H1 (cell line): ENCODE measurements around the gene TRMT44. TPM values are rescaled to one million over a fixed set of nuclear protein-coding genes. Genes with fewer than 3 reads are reported as not detected.

Experiments
- CTCF ChIA-PET: fragments of 300-600 bp; sonication (Branson Sonifier 250); formaldehyde crosslinking; loops from one replicate; lab custom pipeline; 2021; ENCODE audit not compliant: partially characterized antibody; lab: Charles Lee
- POLR2A ChIA-PET: fragments of 300-600 bp; sonication (Branson Sonifier 250); formaldehyde crosslinking; loops from one replicate; lab custom pipeline; 2021; ENCODE audit warnings: inconsistent platforms; ENCODE audit not compliant: partially characterized antibody; lab: Charles Lee
- DNase-seq, 2 experiments: peaks; one replicate each; pipeline versions ENCODE4 v3.0.0 to v3.0.0-alpha.2; 2010 to 2022; ENCODE audit warnings: low spot score in 2 of 2, low read depth in 1 of 2, mixed read lengths in 1 of 2
- FAIRE-seq: peaks from 2 replicates; lab custom pipeline; 2011; peaks lifted over from hg19 to GRCh38; lab: Jason Lieb, UNC
- H2AFZ ChIP-seq: 2 replicates; pipeline ENCODE4 v1.8.1; 2012; ENCODE audit warnings: low read length, inconsistent platforms
- H2AK5ac ChIP-seq: 2 replicates; pipeline ENCODE4 v1.6.1; 2013; ENCODE audit warnings: low read depth, low read length
- H2BK120ac ChIP-seq: replicated peaks from 2 replicates; pipeline ENCODE3; 2013; ENCODE audit warnings: low read depth, low read length, inconsistent platforms
- H2BK12ac ChIP-seq: 2 replicates; pipeline ENCODE4 v1.6.1; 2013; ENCODE audit warnings: low read depth, low read length
- H2BK15ac ChIP-seq: 2 replicates; pipeline ENCODE4 v1.6.1; 2013; ENCODE audit warnings: low read length
- H2BK20ac ChIP-seq: 2 replicates; pipeline ENCODE4 v1.6.1; 2013; ENCODE audit warnings: low read length
- H2BK5ac ChIP-seq: 2 replicates; pipeline ENCODE4 v1.6.1; 2013; ENCODE audit warnings: low read depth, low read length
- H3K14ac ChIP-seq: 2 replicates; pipeline ENCODE4 v1.6.1; 2013; ENCODE audit warnings: inconsistent platforms; ENCODE audit not compliant: insufficient read length
- H3K18ac ChIP-seq: 2 replicates; pipeline ENCODE4 v1.6.1; 2013; ENCODE audit warnings: low read length; ENCODE audit errors: extremely low read depth
- H3K23ac ChIP-seq: 2 replicates; pipeline ENCODE4 v1.6.1; 2013; ENCODE audit warnings: inconsistent platforms; ENCODE audit not compliant: insufficient read length
- H3K23me2 ChIP-seq: 2 replicates; pipeline ENCODE4 v1.6.1; 2013; ENCODE audit warnings: low read depth, low read length
- H3K27ac ChIP-seq: 2 replicates; pipeline ENCODE4 v1.6.1; 2011; ENCODE audit warnings: low read depth, low read length, inconsistent platforms
- H3K27me3 ChIP-seq, 4 experiments: replicated peaks in 1 of 4; 1 replicate in 1 of 4; 2 replicates in 3 of 4; pipeline versions ENCODE4 v1.6.1 to v1.8.1; 2011 to 2013; ENCODE audit warnings: low read length in 3 of 4, mild to moderate bottlenecking in 3 of 4, inconsistent platforms in 2 of 4, mixed read lengths in 2 of 4, moderate library complexity in 1 of 4; ENCODE audit not compliant: control insufficient read depth in 3 of 4, insufficient read depth in 3 of 4; ENCODE audit errors: extremely low read depth in 1 of 4
- H3K36me3 ChIP-seq, 4 experiments: 2 replicates each; pipeline versions ENCODE4 v1.6.1 to v1.8.1; 2011 to 2013; ENCODE audit warnings: mild to moderate bottlenecking in 4 of 4, low read length in 3 of 4, moderate library complexity in 2 of 4, control low read depth in 1 of 4, inconsistent platforms in 1 of 4; ENCODE audit not compliant: insufficient read depth in 4 of 4, control insufficient read depth in 2 of 4
- H3K4ac ChIP-seq: replicated peaks from 2 replicates; pipeline ENCODE3; 2013; ENCODE audit warnings: low read length, low read depth, mixed read lengths, inconsistent platforms; ENCODE audit not compliant: insufficient read length
- H3K4me1 ChIP-seq, 4 experiments: replicated peaks in 1 of 4; 1 replicate in 1 of 4; 2 replicates in 3 of 4; pipeline versions ENCODE4 v1.6.1 to v1.8.1; 2011 to 2013; ENCODE audit warnings: low read length in 3 of 4, inconsistent platforms in 2 of 4, mixed read lengths in 1 of 4; ENCODE audit not compliant: insufficient read depth in 4 of 4, control insufficient read depth in 3 of 4
- H3K4me2 ChIP-seq, 2 experiments: 2 replicates each; pipeline versions ENCODE4 v1.6.1 to v1.8.1; 2011 to 2013; ENCODE audit warnings: low read depth in 2 of 2, low read length in 2 of 2, control low read depth in 1 of 2, inconsistent platforms in 1 of 2, mild to moderate bottlenecking in 1 of 2; ENCODE audit not compliant: insufficient read depth in 1 of 2
- H3K4me3 ChIP-seq, 4 experiments: fragments of 200-600, 300-600 bp in 1 of 4; sonication (generic), shearing (Covaris generic), sonication (Bioruptor Twin) in 1 of 4; 2 replicates each; pipeline versions ENCODE4 v1.5.1 to v1.8.1; 2011 to 2016; ENCODE audit warnings: low read length in 4 of 4, low read depth in 3 of 4, control low read depth in 2 of 4, inconsistent platforms in 2 of 4, mild to moderate bottlenecking in 2 of 4, mixed read lengths in 1 of 4, moderate library complexity in 1 of 4; ENCODE audit not compliant: insufficient read depth in 2 of 4; ENCODE audit errors: extremely low read depth in 1 of 4
- H3K56ac ChIP-seq: replicated peaks from 2 replicates; pipeline ENCODE3; 2013; ENCODE audit warnings: low read depth, mild to moderate bottlenecking, mixed read lengths, low read length, inconsistent platforms; ENCODE audit not compliant: insufficient read length
- H3K79me1 ChIP-seq: 2 replicates; pipeline ENCODE4 v1.6.1; 2013; ENCODE audit warnings: low read depth, low read length, control low read depth
- H3K79me2 ChIP-seq, 2 experiments: 2 replicates each; pipeline versions ENCODE4 v1.6.1 to v1.8.1; 2012 to 2013; ENCODE audit warnings: low read length in 2 of 2, mild to moderate bottlenecking in 2 of 2, inconsistent platforms in 1 of 2; ENCODE audit not compliant: insufficient read depth in 2 of 2, control insufficient read depth in 1 of 2
- H3K9ac ChIP-seq, 4 experiments: replicated peaks in 1 of 4; 1 replicate in 1 of 4; 2 replicates in 3 of 4; pipeline versions ENCODE4 v1.6.1 to v1.8.1; 2011 to 2013; ENCODE audit warnings: low read depth in 3 of 4, low read length in 3 of 4, control low read depth in 2 of 4, mild to moderate bottlenecking in 2 of 4, moderate library complexity in 2 of 4, inconsistent platforms in 1 of 4; ENCODE audit errors: extremely low read depth in 1 of 4
- H3K9me3 ChIP-seq, 2 experiments: 2 replicates each; pipeline versions ENCODE4 v1.6.1 to v1.8.1; 2012 to 2013; ENCODE audit warnings: mild to moderate bottlenecking in 2 of 2, moderate library complexity in 2 of 2, control low read depth in 1 of 2, inconsistent platforms in 1 of 2, low read depth in 1 of 2, low read length in 1 of 2, mixed read lengths in 1 of 2; ENCODE audit not compliant: insufficient read depth in 2 of 2
- H4K20me1 ChIP-seq, 2 experiments: replicated peaks in 1 of 2; 2 replicates each; pipeline versions ENCODE3 to v1.8.1; 2011 to 2013; ENCODE audit warnings: inconsistent platforms in 2 of 2, low read length in 2 of 2, mild to moderate bottlenecking in 1 of 2; ENCODE audit not compliant: insufficient read depth in 2 of 2, control insufficient read depth in 1 of 2
- H4K5ac ChIP-seq: 2 replicates; pipeline ENCODE4 v1.6.1; 2013; ENCODE audit warnings: low read length, low read depth, mixed read lengths, inconsistent platforms; ENCODE audit not compliant: insufficient read length
- H4K8ac ChIP-seq: 2 replicates; pipeline ENCODE4 v1.8.0; 2013; ENCODE audit warnings: mild to moderate bottlenecking, moderate library complexity, low read length, inconsistent platforms; ENCODE audit not compliant: insufficient read depth; ENCODE audit errors: extremely low read depth
- H4K91ac ChIP-seq: replicated peaks from 2 replicates; pipeline ENCODE3; 2013; ENCODE audit warnings: low read length, mixed read lengths, inconsistent platforms; ENCODE audit not compliant: insufficient read length
- CHD1 ChIP-seq: IDR thresholded peaks from 2 replicates; pipeline ENCODE4 v1.6.1; 2012; ENCODE audit warnings: low read depth, low read length, improper control_type of control experiment
- CREB1 ChIP-seq: IDR thresholded peaks from 2 replicates; pipeline ENCODE4 v1.6.1; 2012; ENCODE audit warnings: inconsistent platforms
- CTBP2 ChIP-seq: IDR thresholded peaks from 2 replicates; pipeline ENCODE4 v1.7.0; 2011; ENCODE audit warnings: borderline replicate concordance, mild to moderate bottlenecking, moderate library complexity, mixed read lengths, low read length; ENCODE audit not compliant: insufficient read depth, insufficient read length
- MAFK ChIP-seq: IDR thresholded peaks from 2 replicates; pipeline ENCODE4 v1.6.1; 2012; ENCODE audit warnings: low read depth, mild to moderate bottlenecking, improper control_type of control experiment, low read length
- MAX ChIP-seq: IDR thresholded peaks from 2 replicates; pipeline ENCODE4 v1.6.1; 2012; ENCODE audit warnings: inconsistent platforms
- NANOG ChIP-seq: IDR thresholded peaks from 2 replicates; pipeline ENCODE4 v1.6.1; 2011; ENCODE audit warnings: low read length, low read depth, mild to moderate bottlenecking, inconsistent platforms; ENCODE audit not compliant: insufficient read depth, poor library complexity, severe bottlenecking
- NRF1 ChIP-seq: IDR thresholded peaks from 2 replicates; pipeline ENCODE4 v1.6.1; 2011; ENCODE audit warnings: mild to moderate bottlenecking, low read depth, low read length, improper control_type of control experiment
- POU5F1 ChIP-seq: IDR thresholded peaks from 2 replicates; pipeline ENCODE4 v1.6.1; 2011; ENCODE audit warnings: low read depth, mild to moderate bottlenecking, low read length, moderate library complexity
- RFX5 ChIP-seq: IDR thresholded peaks from 2 replicates; pipeline ENCODE4 v1.6.1; 2011; ENCODE audit warnings: low read depth, low read length, improper control_type of control experiment, borderline replicate concordance
- SP4 ChIP-seq: IDR thresholded peaks from 2 replicates; pipeline ENCODE4 v1.6.1; 2012; ENCODE audit warnings: low read length, inconsistent platforms
- WGBS, 2 experiments: shearing (Covaris generic) in 1 of 2; methylation state at CpG; one replicate each; pipeline versions ENCODE4 v1.1.6 to v1.1.7; 2013 to 2015; ENCODE audit warnings: low lambda C conversion rate in 2 of 2, mixed read lengths in 2 of 2, inconsistent platforms in 1 of 2, low coverage in 1 of 2, missing lambda C conversion rate in 1 of 2; ENCODE audit not compliant: insufficient replicate concordance in 2 of 2, insufficient coverage in 1 of 2, insufficient read length in 1 of 2; ENCODE audit errors: extremely low coverage in 1 of 2, missing lambda C conversion rate in 1 of 2; 5-methylcytosine and 5-hydroxymethylcytosine counted together
- polyA plus RNA-seq, 7 experiments: library from polyadenylated mRNA; depleted of rRNA in 3 of 7; stranded (reverse) in 5 of 7; unstranded in 2 of 7; fragments of >200 nt in 5 of 7; fragments of 200-250 nt in 2 of 7; gene quantifications; 1 replicate in 5 of 7; 2 replicates in 1 of 7; 4 replicates in 1 of 7; pipeline versions ENCODE4 v1.2.1 to v1.2.3, GENCODE V29; 2011 to 2013; ENCODE audit warnings: missing spikeins in 2 of 7, mixed read lengths in 2 of 7
- total RNA-seq: library from RNA; stranded (reverse); fragmentation: NEBNext Ultra II Directional; extraction: Animal tissue kit (Norgen Biotek cat#: 25700); gene quantifications from 2 replicates; pipeline ENCODE4 v1.2.1, GENCODE V29; 2021
- TF ChIP-seq, protein P1 (sequence below): IDR thresholded peaks from 2 replicates; pipeline ENCODE4 v1.6.1; 2011; ENCODE audit warnings: low read depth, mild to moderate bottlenecking, low read length; ENCODE audit not compliant: insufficient read depth

Gene TRMT44
- total and polyA plus RNA-seq, 2 of the 8 experiments (the other 6 are each of a cell fraction or from before 2014, with no cell fraction given): 8.6 to 23.9 TPM

- FAIRE-seq (no peak), DNase-seq (no peak)
- Histone ChIP-seq H3K14ac (no peak overlapping the region), H3K79me1 (no peaks in the 10 kb centered on the region), H3K9ac (no peak overlapping the region), H3K18ac (no peak overlapping the region), H4K8ac (no peak overlapping the region), H3K9me3 (peaks cover 4 to 7% of the 10 kb centered on the region in 2 experiments; a peak in 3 of 4 replicates), H2BK120ac (no peak overlapping the region), H3K4me3 (no peak overlapping the region), H3K23me2 (no peaks in the 10 kb centered on the region), H2AK5ac (no peak overlapping the region), H3K27ac (no peak overlapping the region), H4K5ac (no peak overlapping the region), H3K79me2 (no peaks in the 10 kb centered on the region), H4K20me1 (no peaks in the 10 kb centered on the region), H3K56ac (no peak overlapping the region), H3K4me1 (peaks cover 6 to 23% (median 15%) of the 10 kb centered on the region in 4 experiments), H4K91ac (peak overlapping the region; percentile 12), H3K4me2 (no peak overlapping the region), H2BK12ac (no peak overlapping the region), H2BK20ac (no peak overlapping the region), H3K36me3 (no peaks in the 10 kb centered on the region), H2BK5ac (no peak overlapping the region), H2AFZ (no peak overlapping the region), H3K4ac (no peak overlapping the region), H3K23ac (no peak overlapping the region), H3K27me3 (no peaks in the 10 kb centered on the region; a peak in 1 of 7 replicates), H2BK15ac (no peak overlapping the region)
- TF ChIP-seq NANOG (no peak), CHD1 (no peak), CREB1 (no peak), POU5F1 (no peak), SP4 (no peak), NRF1 (no peak), RFX5 (no peak), MAX (no peak), MAFK (no peak), CTBP2 (no peak)
- TF ChIP-seq, protein P1, sequence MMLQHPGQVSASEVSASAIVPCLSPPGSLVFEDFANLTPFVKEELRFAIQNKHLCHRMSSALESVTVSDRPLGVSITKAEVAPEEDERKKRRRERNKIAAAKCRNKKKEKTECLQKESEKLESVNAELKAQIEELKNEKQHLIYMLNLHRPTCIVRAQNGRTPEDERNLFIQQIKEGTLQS: no peak
- POLR2A ChIA-PET: interaction anchor here (0.8 to 2.3 kb wide), 2 partner anchors 8 to 65 kb away, joined by 3 to 7 read pairs; no protein-coding TSS in a partner anchor
- 99% methylated on average over 5 of the region's 6 CpGs; no CpG with 5 or more reads in 1 of the 2 experiments for WGBS, 2 experiments
- CTCF ChIA-PET: interaction anchor here (0.7 to 1.8 kb wide), 4 partner anchors 12 to 85 kb away, joined by 3 to 5 read pairs (median 4); no protein-coding TSS in a partner anchor
Measured at GRCh38 chr4:8502371-8502770, 61.8 kb downstream of the TRMT44 start.
